K562 (cell line): ENCODE data around the gene LPCAT1. TPM values are rescaled to one million over a fixed set of nuclear protein-coding genes. Genes with fewer than 3 reads are reported as not detected.

ENCODE experiments used
- ATAC-seq: fragments of 200-7000 bp; cut with Tn5 transposase; 3 replicates; pipeline ENCODE4 v1.9.1; 2020; ENCODE audit warnings: moderate library complexity
- BruUV-seq: library from RNA; stranded (reverse); fragments of 400-500 nt; replicated peaks from 2 replicates; lab custom pipeline; 2021; lab: Mats Ljungman, UMichigan
- CTCF ChIA-PET: fragments of 300-600 bp; formaldehyde crosslinking; extraction: SDS; loops from one replicate; lab custom pipeline; 2021; ENCODE audit warnings: low intra/inter-chr PET ratio; lab: Yijun Ruan, JAX
- POLR2A ChIA-PET: fragments of 300-600, 350-650 bp; sonication (Branson Sonifier 250); formaldehyde crosslinking; extraction: SDS; loops from one replicate; lab custom pipeline; 2021; ENCODE audit warnings: antibody characterized with exemption, inconsistent platforms; lab: Yijun Ruan, JAX
- DNase-seq, 4 experiments: peaks; one replicate each; pipeline versions ENCODE4 v3.0.0 to v3.0.0-alpha.2; 2011 to 2018; ENCODE audit warnings: low spot score in 3 of 4, mixed read lengths in 3 of 4; ENCODE audit errors: extremely low read depth in 1 of 4
- FAIRE-seq: peaks from 2 replicates; lab custom pipeline; 2011; peaks lifted over from hg19 to GRCh38; lab: Jason Lieb, UNC
- H2AFZ ChIP-seq: 2 replicates; pipeline ENCODE4 v1.6.0; 2011; ENCODE audit warnings: low read depth, low read length, control low read depth, inconsistent platforms
- H3K27ac ChIP-seq: fragments of 200-600 bp; 3 replicates; pipeline ENCODE4 v1.8.0; 2011; ENCODE audit warnings: low read depth, mild to moderate bottlenecking, control low read depth, inconsistent platforms, low read length, moderate library complexity, mixed read lengths; ENCODE audit errors: extremely low read depth
- H3K27me3 ChIP-seq, 2 experiments: fragments of 300-600 bp in 1 of 2; 2 replicates in 1 of 2; 3 replicates in 1 of 2; pipeline versions ENCODE4 v1.6.0 to v1.8.0; 2011; ENCODE audit warnings: inconsistent platforms in 2 of 2, low read length in 2 of 2, mild to moderate bottlenecking in 1 of 2, mixed read lengths in 1 of 2, moderate library complexity in 1 of 2; ENCODE audit not compliant: control insufficient read depth in 2 of 2, insufficient read depth in 2 of 2
- H3K36me3 ChIP-seq: fragments of 300-600 bp; 3 replicates; pipeline ENCODE4 v1.8.0; 2011; ENCODE audit warnings: mild to moderate bottlenecking, low read length, inconsistent platforms; ENCODE audit not compliant: control insufficient read depth, insufficient read depth
- H3K4me1 ChIP-seq, 2 experiments: fragments of 200-600 bp in 1 of 2; replicated peaks in 1 of 2; 2 replicates in 1 of 2; 3 replicates in 1 of 2; pipeline versions ENCODE4 v1.5.1 to v1.8.0; 2011; ENCODE audit warnings: inconsistent platforms in 2 of 2, low read length in 2 of 2, mild to moderate bottlenecking in 1 of 2, mixed read lengths in 1 of 2, moderate library complexity in 1 of 2; ENCODE audit not compliant: control insufficient read depth in 2 of 2, insufficient read depth in 2 of 2
- H3K4me2 ChIP-seq: 2 replicates; pipeline ENCODE4 v1.6.1; 2011; ENCODE audit warnings: low read length, control low read depth, inconsistent platforms, mixed read lengths; ENCODE audit not compliant: insufficient read depth
- H3K4me3 ChIP-seq: fragments of 200-600 bp; sonication (generic), shearing (Covaris generic); 2 replicates; pipeline ENCODE4 v1.5.1; 2016; ENCODE audit warnings: control low read depth, inconsistent platforms
- H3K79me2 ChIP-seq: fragments of 200-600 bp; 3 replicates; pipeline ENCODE4 v1.8.0; 2011; ENCODE audit warnings: low read length, inconsistent platforms; ENCODE audit not compliant: control insufficient read depth, insufficient read depth
- H3K9ac ChIP-seq, 2 experiments: 2 replicates each; pipeline versions ENCODE4 v1.6.0 to v1.6.1; 2011; ENCODE audit warnings: low read depth in 2 of 2, low read length in 2 of 2, control low read depth in 1 of 2, inconsistent platforms in 1 of 2, mild to moderate bottlenecking in 1 of 2, mixed read lengths in 1 of 2; ENCODE audit not compliant: insufficient read depth in 1 of 2
- H3K9me1 ChIP-seq: one replicate; pipeline ENCODE4 v1.6.0; 2011; ENCODE audit warnings: inconsistent platforms, mild to moderate bottlenecking, low read length, moderate library complexity; ENCODE audit not compliant: control insufficient read depth, insufficient read depth
- H3K9me3 ChIP-seq: replicated peaks from 2 replicates; pipeline ENCODE4 v1.5.1; 2011; ENCODE audit warnings: low read depth, low read length, inconsistent platforms; ENCODE audit not compliant: control insufficient read depth, insufficient read depth
- H4K20me1 ChIP-seq: replicated peaks from 2 replicates; pipeline ENCODE4 v1.6.1; 2011; ENCODE audit warnings: low read length, inconsistent platforms, mixed read lengths; ENCODE audit not compliant: control insufficient read depth, insufficient read depth
- ARID3B ChIP-seq: fragments of 250-450 bp; sonication (Bioruptor Pico); IDR thresholded peaks from 2 replicates; pipeline ENCODE4 v1.4.0; 2020; ENCODE audit warnings: borderline replicate concordance
- ATF4 ChIP-seq: fragments of 450-650 bp; formaldehyde crosslinking; IDR thresholded peaks from 2 replicates; pipeline ENCODE4 v1.4.0; 2022; ENCODE audit warnings: mild to moderate bottlenecking, moderate library complexity
- E2F4 ChIP-seq: sonication (generic); formaldehyde crosslinking; IDR thresholded peaks from 2 replicates; pipeline ENCODE4 v1.8.0; 2022; ENCODE audit warnings: mild to moderate bottlenecking, low read depth, missing genetic modification reagents
- ELK3 ChIP-seq: fragments of 450-650 bp; formaldehyde crosslinking; IDR thresholded peaks from 2 replicates; pipeline ENCODE4 v1.4.0; 2020; ENCODE audit warnings: mild to moderate bottlenecking
- EP400 ChIP-seq: fragments of 450-650 bp; IDR thresholded peaks from 2 replicates; pipeline ENCODE4 v1.6.1; 2017; ENCODE audit warnings: antibody characterized with exemption, mild to moderate bottlenecking, moderate library complexity
- HMBOX1 ChIP-seq: sonication (generic); IDR thresholded peaks from 2 replicates; pipeline ENCODE4 v1.6.1; 2016
- MAX ChIP-seq: sonication (generic); formaldehyde crosslinking; IDR thresholded peaks from 2 replicates; pipeline ENCODE4 v1.9.0; 2022; ENCODE audit warnings: mild to moderate bottlenecking, missing genetic modification reagents
- USF1 ChIP-seq: sonication (generic); formaldehyde crosslinking; IDR thresholded peaks from 2 replicates; pipeline ENCODE4 v1.9.0; 2022; ENCODE audit warnings: mild to moderate bottlenecking, missing genetic modification reagents
- ZBED1 ChIP-seq: IDR thresholded peaks from 2 replicates; pipeline ENCODE4 v1.6.1; 2014
- ZFPM2 ChIP-seq: fragments of 250-450 bp; sonication (Bioruptor Pico); IDR thresholded peaks from 2 replicates; pipeline ENCODE4 v1.5.1; 2022; ENCODE audit warnings: mild to moderate bottlenecking
- ZNF184 ChIP-seq: sonication (generic); formaldehyde crosslinking; IDR thresholded peaks from 2 replicates; pipeline ENCODE4 v1.5.0; 2020; ENCODE audit warnings: missing genetic modification reagents
- WGBS: fragments of 100-300 bp; shearing (Covaris generic); methylation state at CpG from one replicate; pipeline ENCODE4 v1.1.6; 2016; ENCODE audit warnings: low coverage, mixed read lengths; ENCODE audit not compliant: insufficient coverage; ENCODE audit errors: missing lambda C conversion rate; 5-methylcytosine and 5-hydroxymethylcytosine counted together
- in situ Hi-C: fragments of 300-500 bp; cut with MboI; formaldehyde crosslinking; loops from 4 replicates; pipeline ENCODE4 v1.15.0; 2018; ENCODE audit warnings: inconsistent platforms, mixed read lengths
- intact Hi-C: fragments of 100-400 bp; cut with micrococcal nuclease; formaldehyde crosslinking; loops from 2 replicates; pipeline ENCODE4 v1.14.2; 2022
- polyA plus RNA-seq, 8 experiments: library from polyadenylated mRNA; depleted of rRNA in 4 of 8; stranded (reverse) in 5 of 8; unstranded in 3 of 8; fragments of >200 nt; fragmentation: Nextera tagmentation in 2 of 8; fragmentation: Illumina TruSeq in 1 of 8; extraction: Ambion mirVana in 2 of 8; extraction: Trizol in 1 of 8; gene quantifications; 2 replicates each; pipeline versions ENCODE4 v1.2.1 to v1.2.3, GENCODE V29; 2011 to 2014; ENCODE audit warnings: inconsistent platforms in 1 of 8, missing spikeins in 1 of 8
- total RNA-seq, 7 experiments: library from RNA; depleted of rRNA in 6 of 7; stranded (reverse); fragments of >200 nt in 6 of 7; fragmentation: Illumina TruSeq in 2 of 7; extraction: Trizol in 2 of 7; gene quantifications; 2 replicates each; pipeline versions ENCODE4 v1.2.1 to v1.2.3, GENCODE V29; 2011 to 2021; ENCODE audit warnings: low replicate concordance in 1 of 7

Gene LPCAT1
- total and polyA plus RNA-seq, 9 of the 15 experiments (the other 6 are each of a cell fraction or from before 2014, with no cell fraction given): 0.14 to 18.4 (median 13.9) TPM

GRCh38 chr5:1501372-1502045, 22.3 kb downstream of the LPCAT1 start:
- WGBS: 85% methylated on average over 28 of the region's 28 CpGs
- Histone ChIP-seq H3K9me1 (peaks cover 3% of the 10 kb centered on the region), H4K20me1 (peaks cover 43% of the 10 kb centered on the region), H3K4me1 (peaks cover 18 to 47% of the 10 kb centered on the region in 2 experiments; a peak in 4 of 5 replicates), H3K36me3 (no peaks in the 10 kb centered on the region; the same call in 2 of the 3 replicates), H3K9ac (peak overlapping the region in 1 of 2 experiments; percentile 38; a peak in 1 of 4 replicates), H3K27me3 (no peaks in the 10 kb centered on the region), H3K4me2 (no peak overlapping the region), H2AFZ (no peak overlapping the region)
- POLR2A ChIA-PET: no interaction called here
- DNase-seq: no peak
- no peak for ATAC-seq
- no TSS peak for BruUV-seq
- TF ChIP-seq MAX (CRISPR knock-in tag): no peak
- no peak for TF ChIP-seq ZBED1
- no peak for TF ChIP-seq ARID3B (CRISPR knock-in tag)
- no peak for TF ChIP-seq ELK3
- TF ChIP-seq USF1 (CRISPR knock-in tag): 0 out of 2 replicates have a peak, but pooled peaks have one; percentile 11
- no peak for TF ChIP-seq ZFPM2 (CRISPR knock-in tag)
- TF ChIP-seq HMBOX1: 0 out of 2 replicates have a peak, but pooled peaks have one; percentile 31
- no peak for TF ChIP-seq ZNF184
- no peak for TF ChIP-seq EP400
- TF ChIP-seq ATF4 (CRISPR knock-in tag): no peak
- TF ChIP-seq E2F4 (CRISPR knock-in tag): no peak
- TF ChIP-seq, all 486 proteins: peak for 2
- FAIRE-seq: no peak
- Histone ChIP-seq H3K79me2 (peaks cover 2% of the 10 kb centered on the region; the same call in 1 of the 3 replicates), H3K27ac (no peak overlapping the region), H3K4me3 (no peak overlapping the region), H3K9me3 (no peaks in the 10 kb centered on the region)
- in situ Hi-C loops (no loop called here), intact Hi-C loops (no loop called here)
- CTCF ChIA-PET: no interaction called here
